Measurements from ENCODE around the gene FKBP7. TPM values are rescaled to one million over a fixed set of nuclear protein-coding genes. Genes with fewer than 3 reads are reported as not detected.
"Not testable (repeated sequence)": the region's sequence is repeated elsewhere in the genome, so short reads cannot be mapped to it uniquely, and the experiment has no call there.

FKBP7 gene
- total RNA-seq, 1 experiment from 2014 or later = 43.4 TPM

DNA sequence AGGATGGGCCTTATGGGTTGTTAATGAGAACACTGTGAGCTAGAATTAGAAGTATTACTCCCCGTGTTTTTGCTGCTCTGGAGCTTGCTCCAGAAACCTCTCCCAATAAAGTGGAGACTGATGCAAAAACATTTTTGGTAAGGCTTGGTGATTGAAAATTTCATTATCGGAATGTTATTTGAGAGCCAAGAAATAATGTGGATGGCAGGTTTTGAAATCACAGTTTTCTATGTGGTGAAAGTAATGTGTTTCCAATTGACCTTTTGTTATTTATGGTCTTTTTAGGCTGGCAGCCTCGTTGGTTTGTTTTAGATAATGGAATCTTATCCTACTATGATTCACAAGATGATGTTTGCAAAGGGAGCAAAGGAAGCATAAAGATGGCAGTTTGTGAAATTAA is 7.0 kb upstream of the FKBP7 start:
- DNase-seq (ENCODE audit: low spot score) = no peak

DNA sequence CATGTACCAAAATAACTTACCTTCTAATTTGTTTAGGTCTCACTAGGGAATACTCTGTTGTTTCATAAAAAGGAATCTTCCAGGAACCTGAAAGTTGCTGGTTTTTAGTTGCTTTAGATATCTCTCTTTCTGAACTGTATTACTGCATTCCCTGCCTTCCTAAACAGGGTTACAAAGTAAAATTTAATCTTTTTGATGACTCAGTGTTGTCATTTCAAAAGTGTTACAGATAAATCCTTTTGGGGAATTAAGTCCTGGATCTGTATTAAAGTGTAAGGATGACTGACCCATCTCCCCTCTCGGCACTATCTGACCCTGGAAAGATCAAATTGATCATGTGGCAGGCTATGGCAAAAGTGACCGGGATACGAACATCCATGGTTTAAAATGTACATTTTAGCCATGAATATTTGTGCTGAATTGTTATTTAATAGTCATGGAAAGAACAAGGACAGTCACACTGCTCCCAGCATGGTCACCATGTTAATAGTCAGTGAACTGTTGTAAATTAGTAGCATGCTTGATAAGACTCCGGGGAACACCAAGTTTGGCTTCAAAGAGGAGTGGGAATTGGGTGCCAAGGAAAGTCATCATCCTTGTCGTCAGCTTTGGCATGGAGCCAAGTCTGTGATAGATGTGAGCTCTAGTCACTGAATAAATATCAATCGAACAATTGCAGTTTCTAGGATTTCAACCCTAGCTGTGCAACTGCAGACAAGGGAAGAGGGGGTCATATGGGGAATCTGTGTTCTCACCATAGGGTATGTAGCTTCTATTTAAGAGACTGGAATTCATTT is 6.0 kb upstream of the FKBP7 start:
- no peak for DNase-seq (ENCODE audit: low spot score)

DNA sequence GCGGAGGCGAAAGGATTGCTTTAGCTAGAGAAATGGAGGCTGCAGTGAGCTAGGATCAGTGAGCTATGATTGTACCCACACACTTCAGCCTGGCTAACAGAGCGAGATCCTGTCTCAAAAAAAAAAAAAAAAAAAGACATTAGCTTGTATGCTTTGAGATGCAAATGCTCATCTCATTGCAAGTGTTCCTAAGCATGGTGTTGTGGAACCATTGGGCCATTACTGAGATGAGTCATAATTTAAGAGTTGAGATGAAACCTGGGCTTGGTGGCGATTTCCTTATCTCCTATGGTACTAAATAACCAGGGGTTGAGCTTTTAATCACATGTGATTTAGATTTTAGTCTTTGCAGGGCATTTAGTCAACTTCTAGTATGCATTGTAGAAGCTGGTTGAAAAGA is 4.0 kb upstream of the FKBP7 start:
- no peak for DNase-seq (ENCODE audit: low spot score)

DNA sequence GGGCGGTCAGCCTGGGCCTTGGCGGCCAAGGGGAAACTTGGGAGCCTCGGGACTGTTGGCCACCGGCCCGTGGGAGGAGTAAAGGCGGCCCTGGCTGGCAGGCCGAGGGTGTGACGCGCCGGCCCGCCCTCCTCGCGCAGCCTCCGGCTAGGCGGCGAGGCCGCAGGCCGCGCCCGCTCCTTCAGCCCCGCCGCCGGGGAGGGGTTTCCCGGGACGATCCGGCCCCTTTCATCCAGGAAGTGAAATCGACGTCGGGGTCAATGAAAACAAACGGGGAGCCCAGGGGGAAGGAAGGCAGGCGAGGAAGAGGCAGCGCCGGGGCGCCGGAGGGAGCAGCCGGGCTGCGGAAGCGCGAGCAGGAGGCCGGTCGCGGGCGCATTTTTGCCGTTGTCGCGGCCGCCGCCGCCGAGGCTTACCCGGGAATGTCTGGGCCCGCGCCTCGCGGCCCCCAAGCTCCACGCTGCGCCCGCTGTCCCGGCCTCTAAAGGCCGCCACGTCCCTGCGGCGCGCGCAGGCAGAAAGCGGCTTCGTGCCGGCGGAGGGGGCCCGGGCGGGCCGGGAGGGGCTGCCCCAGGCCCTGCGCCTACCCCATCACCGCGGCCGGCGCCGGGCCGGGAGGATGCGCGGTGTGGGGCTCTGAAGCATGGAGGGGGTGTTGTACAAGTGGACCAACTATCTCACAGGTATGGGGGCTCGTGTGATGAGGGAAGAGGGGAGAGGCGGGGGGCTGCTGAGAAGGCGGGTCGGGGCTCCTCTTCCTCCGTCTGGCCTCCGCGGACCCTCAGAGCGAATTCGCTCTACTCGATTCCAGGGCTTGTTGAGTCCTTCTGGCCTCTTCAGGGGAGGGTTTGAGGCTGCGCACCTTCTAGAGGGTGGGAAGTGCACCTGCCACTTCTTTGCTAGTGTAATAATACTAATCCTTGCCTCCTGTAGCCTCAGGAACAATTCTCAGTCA is 2.1 kb upstream of the FKBP7 start, which contains the start of gene PLEKHA3:
Gene PLEKHA3, plus strand, starts transcription at position 231 of the 955 bp plus-strand sequence. Its CDS starts 413 bp downstream, at position 644.
- DNase-seq (ENCODE audit: low spot score) = peak; percentile 91

DNA sequence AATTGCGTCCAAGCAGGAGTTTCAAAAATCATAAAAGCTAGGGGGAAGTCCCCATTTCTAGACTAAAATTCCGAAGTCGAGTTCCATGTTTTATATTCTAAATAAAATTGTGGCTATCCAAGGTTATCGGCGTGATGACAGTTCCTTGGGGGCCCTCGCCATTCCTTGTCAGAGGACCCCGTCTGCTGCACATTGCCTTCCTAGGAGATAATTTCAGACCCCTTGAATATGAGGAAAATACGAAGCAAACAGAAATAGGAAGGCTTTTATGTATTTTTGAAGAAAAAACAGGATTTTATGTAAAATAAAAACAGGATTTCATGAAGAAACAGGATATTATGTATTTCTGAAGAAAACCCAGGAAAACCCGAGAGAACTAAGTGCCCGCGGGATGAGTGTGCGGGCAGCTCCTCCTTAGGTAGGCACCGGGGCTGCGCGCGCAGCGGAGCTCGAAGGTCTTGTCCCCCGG is 1.4 kb upstream of the FKBP7 start:
- DNase-seq (ENCODE audit: low spot score) = no peak

DNA sequence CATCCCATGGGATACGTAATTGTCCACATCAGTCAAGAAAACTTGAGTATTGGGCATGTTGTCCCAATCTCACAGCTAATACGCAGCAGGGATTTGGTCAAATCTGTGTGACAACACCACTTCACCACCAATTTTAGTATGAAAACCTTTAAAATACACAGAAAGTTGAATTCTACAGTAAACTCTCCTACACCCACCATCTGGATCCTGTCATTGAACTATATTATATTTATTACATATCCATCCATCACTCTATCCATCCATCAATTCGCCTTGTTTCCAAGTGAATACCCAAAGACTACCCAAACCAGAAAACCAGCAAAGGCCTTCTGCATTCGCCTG is 846 bp upstream of the FKBP7 start:
- no peak for DNase-seq (ENCODE audit: low spot score)

DNA sequence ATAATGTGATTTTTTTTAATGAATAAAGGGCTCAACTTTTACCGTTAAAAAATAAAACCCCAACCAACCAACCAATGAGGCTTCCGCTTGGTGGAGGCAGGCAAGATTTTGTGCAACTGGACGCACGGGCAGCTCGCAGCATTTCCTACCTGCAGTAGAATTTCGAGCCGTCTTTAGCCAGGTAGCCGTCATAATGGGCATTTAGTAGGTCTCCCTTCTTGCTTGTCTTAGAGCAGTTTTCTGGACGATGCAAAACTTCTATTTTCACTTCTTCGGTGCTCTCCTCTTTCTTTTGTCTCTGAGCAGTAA is 316 bp downstream of the FKBP7 start:
- no peak for DNase-seq (ENCODE audit: low spot score)

DNA sequence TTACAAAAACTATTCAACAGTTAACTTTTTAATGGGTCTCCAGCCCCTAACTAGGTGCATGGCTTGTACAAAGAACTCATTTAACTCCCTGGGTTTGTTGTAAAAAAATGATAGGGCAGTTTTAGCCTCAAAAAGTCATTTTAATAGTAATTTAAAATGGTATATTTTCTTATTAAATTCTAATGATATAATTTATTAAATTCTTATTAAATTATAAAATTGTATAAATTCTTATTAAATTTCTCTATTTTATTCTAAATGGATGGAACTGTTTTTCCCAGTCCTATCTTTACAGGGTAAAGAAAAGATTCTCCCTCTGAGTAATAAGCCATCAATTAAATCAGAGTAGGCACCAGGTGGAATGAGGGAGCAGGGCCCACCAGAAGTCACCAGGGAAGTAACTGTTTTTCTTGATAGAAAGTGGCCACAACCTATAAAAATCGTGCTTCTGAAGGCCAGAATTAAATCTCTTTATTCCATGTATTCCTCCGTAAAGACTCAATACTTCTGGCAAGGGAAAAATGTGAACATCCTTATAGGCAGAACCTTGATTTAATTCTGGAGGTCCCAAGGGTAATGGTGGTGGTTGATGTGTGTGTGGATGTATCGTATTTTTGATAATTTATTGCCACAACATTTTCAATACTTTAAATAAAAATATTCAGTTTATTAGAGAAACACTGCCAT is 814 bp downstream of the FKBP7 start:
- DNase-seq (ENCODE audit: low spot score) = no peak

DNA sequence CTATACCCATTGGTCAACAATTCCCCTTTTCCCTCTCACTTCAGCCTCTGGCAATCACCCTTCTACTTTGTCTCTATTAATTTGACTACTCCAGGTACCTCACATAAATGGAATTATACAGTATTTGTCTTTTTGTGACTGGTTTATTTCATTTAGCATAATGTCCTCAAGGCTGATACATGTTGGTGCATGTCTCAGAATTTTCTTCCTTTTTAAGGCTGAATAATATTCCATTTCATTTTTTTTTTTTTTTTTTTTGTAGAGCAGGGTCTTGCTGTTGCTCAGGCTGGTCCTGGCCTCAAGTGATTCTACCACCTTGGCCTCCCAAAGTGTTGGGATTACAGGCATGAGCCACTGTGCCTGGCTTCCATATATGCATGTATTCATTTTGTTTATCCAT is 1.9 kb downstream of the FKBP7 start:
- DNase-seq (ENCODE audit: low spot score) = no peak

DNA sequence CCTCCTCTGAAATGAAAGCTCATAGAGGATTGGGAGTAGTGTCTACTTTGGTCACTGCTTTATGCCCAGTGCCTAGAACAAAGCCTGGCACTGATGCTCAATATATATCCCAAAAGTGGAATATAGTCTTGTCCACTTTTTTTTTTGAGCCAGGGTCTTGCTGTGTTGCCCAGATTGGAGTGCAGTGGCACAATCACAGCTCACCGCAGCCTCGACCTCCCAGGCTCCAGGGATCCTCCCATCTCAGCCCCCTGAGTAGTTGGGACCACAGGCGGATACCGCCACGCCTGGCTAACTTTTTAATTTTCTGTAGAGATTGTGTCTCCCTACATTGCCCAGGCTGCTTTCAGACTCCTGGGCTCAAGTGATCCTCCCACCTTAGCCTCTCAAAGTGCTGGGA is 3.8 kb downstream of the FKBP7 start:
- DNase-seq (ENCODE audit: low spot score) = no peak

DNA sequence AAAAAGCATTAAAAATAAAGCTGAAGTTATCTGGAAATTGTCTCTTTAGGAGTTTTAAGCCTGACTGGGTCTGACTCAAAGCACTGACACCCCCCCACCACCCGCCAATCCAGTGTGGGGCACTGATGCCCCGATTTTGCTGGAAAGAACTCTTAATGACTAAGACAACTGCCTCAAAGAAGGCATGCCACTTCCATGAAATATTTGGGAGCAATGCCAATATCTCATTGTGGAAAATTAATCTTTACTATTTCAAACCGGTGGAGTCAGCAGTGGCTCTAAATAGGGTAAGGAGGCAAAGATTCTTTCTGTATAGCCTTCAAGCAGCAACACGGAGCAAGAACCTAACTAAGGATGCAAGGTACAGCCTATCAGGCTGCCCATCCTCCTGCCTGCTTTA is 4.5 kb downstream of the FKBP7 start:
- DNase-seq (ENCODE audit: low spot score) = no peak

DNA sequence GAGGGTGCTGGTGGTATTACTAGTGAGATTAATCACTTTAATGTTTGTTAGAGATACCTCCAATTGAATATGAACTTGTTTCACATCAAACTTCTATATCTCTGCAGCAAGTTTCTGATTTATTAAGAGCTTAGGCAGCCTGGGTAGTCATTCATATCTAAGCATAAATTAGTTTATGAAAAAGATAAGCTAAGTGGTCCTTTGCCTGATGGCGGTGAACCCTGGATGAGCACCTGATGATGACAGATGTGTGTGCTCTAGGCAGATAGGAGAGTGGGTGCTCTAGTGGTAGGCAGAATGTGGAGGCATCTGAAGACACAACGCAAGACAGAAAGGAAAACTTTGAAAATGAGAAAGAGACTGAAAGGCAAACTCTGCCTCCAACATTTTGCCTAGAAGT is 5.0 kb downstream of the FKBP7 start:
- DNase-seq (ENCODE audit: low spot score) = no peak

DNA sequence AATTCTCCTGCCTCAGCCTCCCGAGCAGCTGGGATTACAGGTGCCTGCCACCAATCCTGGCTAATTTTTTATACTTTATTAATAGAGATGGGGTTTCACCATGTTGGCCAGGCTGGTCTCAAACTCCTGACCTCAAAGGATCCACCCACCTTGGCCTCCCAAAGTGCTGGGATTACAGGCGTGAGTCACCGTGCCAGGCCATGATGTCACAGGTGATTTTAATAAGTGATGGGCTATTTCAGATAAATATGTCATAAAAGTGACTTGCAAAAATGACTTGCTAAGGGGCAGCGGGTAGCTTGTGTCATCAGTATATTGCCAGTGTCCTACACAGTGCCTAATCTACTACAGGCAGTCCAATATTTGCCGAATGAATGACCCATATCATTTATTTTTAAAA is 7.1 kb downstream of the FKBP7 start:
- DNase-seq (ENCODE audit: low spot score) = not testable (repeated sequence)

DNA sequence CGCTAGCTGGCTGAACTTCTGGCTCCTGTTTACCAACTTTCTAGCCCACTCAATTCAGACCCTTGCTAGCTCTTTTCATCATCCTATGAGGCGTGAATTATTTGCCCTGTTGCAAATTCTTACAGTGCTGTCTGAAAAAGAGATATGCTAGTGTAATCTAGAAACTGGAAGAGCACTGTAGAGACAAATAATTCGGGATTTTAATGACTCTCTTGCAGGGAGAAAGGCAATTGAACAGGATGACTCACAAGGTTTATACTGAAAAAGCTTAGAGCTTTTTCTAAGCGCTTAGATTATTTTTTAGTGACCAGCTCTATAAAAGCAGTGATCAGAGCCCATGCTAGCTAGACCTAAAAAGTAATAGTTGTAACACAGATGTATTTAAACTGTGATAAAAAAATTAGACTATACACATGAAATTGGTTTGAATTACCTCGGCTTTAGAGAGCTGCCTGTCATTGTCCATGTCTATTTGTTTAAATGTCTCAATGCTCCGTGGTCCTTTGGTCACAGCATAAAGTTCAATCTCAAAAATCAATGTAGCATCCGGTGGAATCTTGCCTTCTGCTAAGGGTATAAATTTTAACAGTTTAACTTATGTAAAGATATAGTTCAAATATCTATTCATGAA is 9.1 kb downstream of the FKBP7 start:
- DNase-seq (ENCODE audit: low spot score) = no peak

DNA sequence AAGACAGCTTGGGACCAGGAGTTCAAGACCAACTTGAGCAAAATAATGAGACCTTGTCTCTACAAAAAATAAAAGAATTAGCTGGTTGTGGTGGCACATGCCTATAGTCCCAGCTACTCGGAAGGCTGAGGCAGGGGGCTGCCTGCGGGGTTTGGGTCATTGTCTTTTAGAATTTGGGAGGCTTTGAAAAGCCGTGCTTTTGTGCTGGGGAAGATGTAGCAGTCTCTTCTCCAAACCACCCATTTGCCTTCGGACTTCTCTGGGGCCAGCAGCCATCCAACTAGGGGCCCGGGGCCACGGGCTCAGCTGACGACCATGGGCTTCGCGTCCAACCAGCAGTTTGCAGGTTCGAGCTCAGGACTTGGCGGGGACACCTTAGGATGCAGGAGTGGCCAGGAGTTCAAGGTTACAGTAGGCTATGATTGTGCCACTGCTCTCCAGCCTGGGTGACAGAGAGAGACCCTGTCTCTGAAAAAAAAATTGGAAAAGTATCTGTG is 21.0 kb downstream of the FKBP7 start:
- no peak for DNase-seq (ENCODE audit: low spot score)

DNA sequence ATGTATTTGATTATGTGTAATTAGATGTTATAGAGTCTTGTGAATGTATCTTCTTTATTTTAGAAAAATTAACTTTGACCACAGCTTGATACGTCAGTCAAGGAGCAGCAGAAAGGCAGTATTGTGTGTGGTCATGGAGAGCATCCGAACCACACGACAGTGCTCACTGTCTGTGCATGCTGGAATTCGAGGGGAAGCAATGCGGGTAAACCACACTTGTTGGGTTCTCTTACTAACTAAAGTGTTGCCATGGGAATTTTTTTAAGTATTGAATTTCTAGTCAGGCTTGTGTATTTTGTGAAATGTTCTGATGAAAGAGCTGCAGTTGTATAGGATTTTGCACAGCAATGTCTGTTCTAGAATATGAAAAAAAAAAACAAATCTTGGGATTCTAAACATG is 22.5 kb downstream of the FKBP7 start:
- no peak for DNase-seq (ENCODE audit: low spot score)

DNA sequence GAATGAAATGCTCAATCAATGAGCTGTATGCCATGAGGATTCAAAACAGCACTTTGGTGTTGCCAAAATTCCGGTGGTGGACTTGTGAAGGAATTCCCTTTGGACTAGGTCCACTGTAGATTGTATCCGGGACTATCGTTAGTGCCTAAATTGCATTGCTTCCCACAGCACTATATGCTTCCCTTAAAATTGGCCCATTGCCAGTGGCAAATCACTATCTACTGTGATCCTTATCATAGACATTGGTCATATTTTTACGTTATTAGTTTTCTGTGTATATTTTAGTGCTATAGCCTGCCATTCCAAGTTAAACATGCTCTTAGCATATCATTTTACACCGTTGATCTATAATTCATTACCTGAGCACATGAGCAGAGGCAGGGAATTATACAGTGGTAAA is 25.5 kb downstream of the FKBP7 start:
- DNase-seq (ENCODE audit: low spot score) = no peak

DNA sequence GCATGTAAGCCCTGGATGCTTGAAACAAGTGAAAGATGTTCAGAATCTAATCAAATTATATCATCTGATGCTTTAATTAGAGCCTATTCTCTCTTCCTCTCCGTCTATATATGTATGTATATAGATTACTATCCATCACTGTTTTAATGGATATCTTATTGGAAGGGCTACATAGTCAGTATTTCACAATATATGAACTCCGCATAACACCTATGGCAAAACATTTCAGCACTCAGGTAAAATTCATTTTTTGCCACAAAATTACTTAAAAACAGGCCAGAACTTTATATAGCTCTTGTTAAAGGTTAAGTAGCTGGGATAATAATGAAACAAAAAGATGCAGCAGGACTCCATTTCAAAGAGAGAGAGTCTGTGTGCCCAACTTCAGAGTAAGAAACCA is 26.1 kb downstream of the FKBP7 start:
- DNase-seq (ENCODE audit: low spot score) = no peak

DNA sequence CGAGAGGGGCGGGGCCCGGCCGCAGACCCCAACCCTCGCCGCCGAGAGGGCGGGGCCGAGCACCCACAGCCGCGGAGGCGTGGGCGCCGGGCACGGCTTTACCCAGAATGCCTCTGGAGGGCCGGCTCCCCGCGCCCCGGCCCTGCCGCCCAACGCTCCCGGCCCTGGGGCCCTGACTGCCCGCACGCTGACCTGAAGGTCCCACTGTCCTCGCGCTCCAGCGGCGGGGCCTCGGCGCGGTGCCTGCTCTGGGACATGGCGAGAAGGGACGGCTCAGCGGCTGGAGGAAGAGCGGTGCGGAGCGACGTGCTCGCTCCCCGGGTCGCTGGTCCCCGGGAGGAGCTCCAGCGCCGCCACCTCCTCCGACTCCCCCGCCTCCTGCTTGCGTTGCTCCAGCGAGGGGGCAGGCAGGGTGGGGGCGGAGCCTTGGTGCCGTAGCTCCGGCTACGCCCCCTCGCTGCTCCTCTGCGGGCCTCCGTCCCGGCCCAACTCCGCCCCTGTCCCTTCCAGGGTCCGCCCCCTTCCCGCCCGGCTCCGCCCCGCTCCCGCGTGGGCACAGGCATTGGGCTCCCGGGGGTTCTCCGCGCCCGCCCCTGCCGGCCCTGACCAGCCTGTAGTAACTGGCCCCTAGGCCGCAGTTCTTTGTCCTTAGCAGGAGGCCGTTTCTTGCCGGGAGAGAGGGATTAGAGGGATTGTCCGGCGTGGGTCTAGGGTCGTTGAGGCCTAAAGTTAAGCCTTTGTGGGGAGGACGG is 27.4 kb downstream of the FKBP7 start, which contains the start of the genes PJVK and PRKRA:
Gene PJVK, plus strand, starts transcription at position 605 of the 752 bp plus-strand sequence. CDS start 2,032 bp downstream, outside the sequence.
Gene PRKRA, minus strand, starts transcription at position 402 of the 752 bp plus-strand sequence. Its CDS starts 145 bp downstream, at position 257.
- DNase-seq (ENCODE audit: low spot score) = peak; percentile 88

DNA sequence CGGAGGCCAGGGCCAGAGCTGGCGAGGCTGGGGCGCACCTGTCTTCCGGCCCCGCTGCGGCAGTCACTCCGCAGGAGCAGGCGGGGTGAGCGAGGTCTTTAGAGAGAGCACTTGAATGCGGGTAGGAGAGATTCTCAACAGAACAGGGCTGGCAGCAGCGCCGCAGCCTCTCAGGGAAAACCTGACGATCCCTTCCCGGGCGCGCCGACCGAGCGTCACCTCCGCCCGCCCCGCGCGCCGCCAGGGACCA is 28.0 kb downstream of the FKBP7 start:
- DNase-seq (ENCODE audit: low spot score) = peak; percentile 51

Data from H4 (cell line).